BLaER1 treated with 17β-estradiol and CSF1 and Interleukin-3, amounts not matched to agents 10 nM and 100 nM (cell line): ENCODE measurements around the gene TRIM39.
"Not testable (repeated sequence)": the region's sequence is repeated elsewhere in the genome, so short reads cannot be mapped to it uniquely, and the experiment has no call there.

Source experiments
- H3K27ac ChIP-seq, 11 experiments: shearing (Covaris generic); formaldehyde crosslinking; 2 replicates each; pipeline ENCODE4 v1.8.1; 2022
- H3K27me3 ChIP-seq, 11 experiments: shearing (Covaris generic); formaldehyde crosslinking; 2 replicates each; pipeline ENCODE4 v1.8.1; 2022
- H3K36me3 ChIP-seq, 11 experiments: shearing (Covaris generic); formaldehyde crosslinking; 2 replicates each; pipeline ENCODE4 v1.8.1; 2022
- H3K4me1 ChIP-seq, 10 experiments: shearing (Covaris generic); formaldehyde crosslinking; 2 replicates each; pipeline ENCODE4 v1.8.1; 2022
- H3K4me2 ChIP-seq, 11 experiments: shearing (Covaris generic); formaldehyde crosslinking; 2 replicates each; pipeline ENCODE4 v1.8.1; 2022
- H3K4me3 ChIP-seq, 10 experiments: shearing (Covaris generic); formaldehyde crosslinking; 2 replicates each; pipeline ENCODE4 v1.8.1; 2022
- H3K9ac ChIP-seq, 11 experiments: shearing (Covaris generic); formaldehyde crosslinking; 2 replicates each; pipeline ENCODE4 v1.8.1; 2022
- H3K9me3 ChIP-seq, 11 experiments: shearing (Covaris generic); formaldehyde crosslinking; replicated peaks in 1 of 11; 2 replicates each; pipeline ENCODE4 v1.8.1; 2022
- H4K20me1 ChIP-seq, 11 experiments: shearing (Covaris generic); formaldehyde crosslinking; 2 replicates each; pipeline ENCODE4 v1.8.1; 2022
- Cebpa-rat ChIP-seq, 11 experiments: shearing (Covaris generic); IDR thresholded peaks; 2 replicates each; pipeline ENCODE4 v1.8.1; 2022

The TRIM39 gene

GRCh38 chr6:30361661-30362060 lies 34.9 kb downstream of the TRIM39 start:
- peaks cover 0 to 10% (median 0%) of the 10 kb centered on the region in 11 experiments; a peak in 4 of 22 replicates for H3K9me3 ChIP-seq
- H3K4me1 ChIP-seq: no peaks in the 10 kb centered on the region
- H3K4me3 ChIP-seq: no peak overlapping the region

GRCh38 chr6:30363459-30363858 lies 36.7 kb downstream of the TRIM39 start:
- Histone ChIP-seq H3K4me1 (no peaks in the 10 kb centered on the region), H3K27me3 (peaks cover 0 to 88% (median 8%) of the 10 kb centered on the region in 11 experiments; a peak in 12 of 22 replicates), H3K4me3 (no peak overlapping the region), H3K9ac (no peak overlapping the region), H4K20me1 (peaks cover 0 to 11% (median 0%) of the 10 kb centered on the region in 11 experiments; a peak in 2 of 22 replicates), H3K27ac (no peak overlapping the region), H3K4me2 (no peak overlapping the region), H3K36me3 (no peaks in the 10 kb centered on the region), H3K9me3 (peaks cover 0 to 15% (median 4%) of the 10 kb centered on the region in 11 experiments; a peak in 13 of 22 replicates)
- no peak for TF ChIP-seq Cebpa-rat (IDR thresholded peaks at IDR 0.05)

More at GRCh38 chr6:30361661-30362060, 34.9 kb downstream of the TRIM39 start:
- H3K36me3 ChIP-seq: no peaks in the 10 kb centered on the region
- H3K4me2 ChIP-seq: no peak overlapping the region
- H4K20me1 ChIP-seq: peaks cover 0 to 23% (median 0%) of the 10 kb centered on the region in 11 experiments; a peak in 3 of 22 replicates
- no peak for TF ChIP-seq Cebpa-rat (IDR thresholded peaks at IDR 0.05)
- H3K9ac ChIP-seq: no peak overlapping the region
- H3K27ac ChIP-seq: no peak overlapping the region
- H3K27me3 ChIP-seq: peaks cover 4 to 98% (median 16%) of the 10 kb centered on the region in 11 experiments; a peak in 19 of 22 replicates

DNA sequence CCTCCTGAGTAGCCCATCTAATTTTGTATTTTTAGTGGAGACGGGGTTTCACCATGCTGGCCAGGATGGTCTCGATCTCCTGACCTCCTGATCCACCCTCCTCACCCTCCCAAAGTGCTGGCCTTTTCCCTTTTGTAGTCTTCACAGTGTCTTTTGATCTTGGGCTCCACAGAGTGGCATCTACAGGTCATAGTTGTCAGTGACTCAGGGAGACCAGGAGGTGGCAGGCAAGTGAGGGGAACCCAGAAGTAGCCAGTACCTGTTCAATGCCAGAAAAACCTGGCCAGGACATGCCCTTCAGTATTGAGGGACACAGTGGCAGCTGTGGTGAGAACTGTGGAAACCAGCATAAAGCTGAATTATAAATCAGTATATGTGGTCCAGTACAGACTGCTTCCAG lies 37.9 kb downstream of the TRIM39 start:
- H3K4me2 ChIP-seq: no peak overlapping the region
- H4K20me1 ChIP-seq: peaks cover 0 to 9% (median 0%) of the 10 kb centered on the region in 11 experiments; a peak in 2 of 22 replicates
- H3K4me1 ChIP-seq: no peaks in the 10 kb centered on the region
- TF ChIP-seq Cebpa-rat (IDR thresholded peaks at IDR 0.05): no peak
- no peak overlapping the region for H3K4me3 ChIP-seq
- H3K9me3 ChIP-seq: peaks cover 5 to 27% (median 6%) of the 10 kb centered on the region in 11 experiments; a peak in 14 of 22 replicates
- no peak overlapping the region for H3K9ac ChIP-seq
- H3K27me3 ChIP-seq: peaks cover 0 to 80% (median 4%) of the 10 kb centered on the region in 11 experiments; a peak in 9 of 22 replicates
- H3K36me3 ChIP-seq: no peaks in the 10 kb centered on the region
- no peak overlapping the region for H3K27ac ChIP-seq

DNA sequence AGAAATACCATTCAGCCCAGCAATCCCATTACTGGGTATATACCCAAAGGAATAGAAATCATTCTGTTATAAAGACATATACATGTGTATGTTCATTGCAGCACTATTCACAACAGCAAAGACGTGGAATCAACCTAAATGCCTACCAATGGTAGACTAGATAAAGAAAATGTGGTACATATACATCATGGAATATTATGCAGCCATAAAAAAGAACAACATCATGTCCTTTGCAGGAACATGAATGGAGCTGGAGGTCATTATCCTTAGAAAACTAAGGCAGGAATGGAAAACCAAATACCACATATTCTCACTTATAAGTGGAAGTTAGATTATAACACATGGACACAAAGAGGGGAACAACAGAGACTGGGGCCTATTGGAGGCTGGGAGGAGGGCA lies 42.6 kb downstream of the TRIM39 start:
- Histone ChIP-seq H3K9me3 (peaks cover 5 to 28% (median 6%) of the 10 kb centered on the region in 11 experiments; a peak in 15 of 22 replicates), H3K27me3 (peaks cover 0 to 39% (median 0%) of the 10 kb centered on the region in 11 experiments; a peak in 5 of 22 replicates)
- not testable (repeated sequence) for H3K4me1 ChIP-seq, H3K4me3 ChIP-seq, H3K9ac ChIP-seq, H3K36me3 ChIP-seq, H3K27ac ChIP-seq, H4K20me1 ChIP-seq, H3K4me2 ChIP-seq

DNA sequence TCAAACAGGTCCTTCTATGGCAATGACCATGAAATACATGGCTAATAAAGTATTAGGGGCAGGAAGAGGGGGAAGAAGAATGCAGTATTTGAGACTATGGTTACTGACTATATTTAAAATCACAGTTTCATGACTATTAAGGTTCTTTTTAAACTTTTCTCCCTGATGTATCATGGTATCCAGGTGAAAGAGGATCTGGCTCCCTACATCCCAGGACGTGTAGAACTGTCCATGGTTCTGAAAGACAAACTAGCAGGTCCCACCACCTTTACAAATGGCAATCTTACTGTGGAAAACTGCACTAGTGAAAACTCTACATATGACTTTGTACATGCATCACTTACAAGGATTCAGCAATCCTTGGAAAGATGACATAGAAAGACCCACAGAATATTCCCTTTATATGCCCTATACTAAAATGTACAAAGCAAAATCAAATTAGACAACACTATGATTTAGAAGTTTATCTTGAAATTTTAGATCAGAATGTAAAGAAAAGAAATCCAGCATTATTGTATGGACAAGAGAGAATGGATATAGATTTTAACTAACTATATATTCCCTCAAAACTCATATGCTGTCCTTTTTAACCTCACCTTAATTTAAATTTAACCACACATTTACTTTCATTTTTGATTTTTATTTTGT lies 51.7 kb downstream of the TRIM39 start:
- TF ChIP-seq Cebpa-rat (IDR thresholded peaks at IDR 0.05): no peak
- Histone ChIP-seq H3K36me3 (no peaks in the 10 kb centered on the region), H3K27ac (no peak overlapping the region), H3K9me3 (no peaks in the 10 kb centered on the region), H3K9ac (no peak overlapping the region), H3K4me3 (no peak overlapping the region), H3K4me1 (no peaks in the 10 kb centered on the region), H3K27me3 (peaks cover 0 to 8% (median 0%) of the 10 kb centered on the region in 11 experiments; a peak in 1 of 22 replicates), H4K20me1 (no peaks in the 10 kb centered on the region), H3K4me2 (no peak overlapping the region)

DNA sequence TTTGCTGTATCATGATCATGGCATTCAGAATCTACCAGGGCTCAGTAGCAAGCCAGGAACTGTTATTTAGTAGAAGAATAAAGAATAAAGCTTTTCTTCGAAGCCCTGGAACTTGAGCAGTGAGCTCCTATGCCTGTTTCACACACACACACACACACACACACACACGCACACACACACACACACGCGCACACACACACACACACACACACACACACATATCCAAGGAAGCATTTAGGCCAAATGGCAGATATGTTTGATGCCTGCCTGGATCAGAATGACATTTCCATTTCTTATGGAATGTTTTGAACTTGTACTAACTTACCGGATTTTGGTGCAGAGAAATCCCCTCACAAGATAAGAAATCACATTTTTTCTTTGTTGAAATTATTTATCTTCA lies 53.7 kb downstream of the TRIM39 start:
- H3K4me3 ChIP-seq: no peak overlapping the region
- no peaks in the 10 kb centered on the region for H3K4me1 ChIP-seq
- H4K20me1 ChIP-seq: no peaks in the 10 kb centered on the region
- no peak overlapping the region for H3K9ac ChIP-seq
- H3K27ac ChIP-seq: no peak overlapping the region
- H3K9me3 ChIP-seq: no peaks in the 10 kb centered on the region
- no peak overlapping the region for H3K4me2 ChIP-seq
- no peak for TF ChIP-seq Cebpa-rat (IDR thresholded peaks at IDR 0.05)
- 0 out of 22 replicates have a peak, but pooled peaks cover 0 to 4% (median 0%) of the 10 kb centered on the region in 11 experiments for H3K27me3 ChIP-seq
- no peaks in the 10 kb centered on the region for H3K36me3 ChIP-seq

GRCh38 chr6:30386166-30386565 lies 59.4 kb downstream of the TRIM39 start:
- Histone ChIP-seq H3K27me3 (peaks cover 0 to 5% (median 0%) of the 10 kb centered on the region in 11 experiments; a peak in 2 of 22 replicates), H3K9me3 (no peaks in the 10 kb centered on the region), H4K20me1 (no peaks in the 10 kb centered on the region), H3K27ac (no peak overlapping the region), H3K9ac (no peak overlapping the region), H3K4me2 (no peak overlapping the region), H3K4me1 (no peaks in the 10 kb centered on the region), H3K36me3 (no peaks in the 10 kb centered on the region), H3K4me3 (no peak overlapping the region)
- TF ChIP-seq Cebpa-rat (IDR thresholded peaks at IDR 0.05): no peak

DNA sequence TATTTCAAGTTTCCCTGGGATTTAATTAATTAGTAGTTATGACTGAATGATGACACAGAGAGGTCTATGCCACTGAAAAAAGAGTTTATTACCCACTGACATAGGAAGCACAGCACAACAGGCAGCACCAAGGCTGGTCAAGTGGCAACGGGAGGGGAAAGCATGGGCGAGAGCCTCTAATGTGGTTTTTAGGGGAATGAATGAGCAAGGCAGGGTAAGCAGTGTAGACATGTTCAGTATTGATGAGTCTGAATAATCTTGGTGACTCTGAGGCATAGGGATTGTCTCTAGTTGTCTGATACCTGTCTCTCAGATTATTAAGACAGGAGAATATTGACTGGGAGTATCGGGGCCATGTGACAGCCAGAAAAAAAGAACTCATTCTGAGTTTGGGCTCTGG lies 64.5 kb downstream of the TRIM39 start:
- Histone ChIP-seq H3K36me3 (no peaks in the 10 kb centered on the region), H3K4me1 (peaks cover 3 to 16% (median 8%) of the 10 kb centered on the region in 10 experiments; a peak in 19 of 20 replicates), H3K4me3 (no peak overlapping the region), H3K27ac (no peak overlapping the region), H4K20me1 (peaks cover 0 to 2% (median 0%) of the 10 kb centered on the region in 11 experiments; a peak in 3 of 22 replicates), H3K9me3 (no peaks in the 10 kb centered on the region), H3K27me3 (peaks cover 0 to 34% (median 0%) of the 10 kb centered on the region in 11 experiments; a peak in 6 of 22 replicates), H3K9ac (no peak overlapping the region), H3K4me2 (no peak overlapping the region)
- TF ChIP-seq Cebpa-rat (IDR thresholded peaks at IDR 0.05): no peak
